H9 (cell line): Measurements from ENCODE around the gene CYBB. TPM values are rescaled to one million over a fixed set of nuclear protein-coding genes. Genes with fewer than 3 reads are reported as not detected.

Experiments used
- DNase-seq: peaks from one replicate; pipeline ENCODE4 v3.0.0-alpha.2; 2017
- H2AFZ ChIP-seq: one replicate; pipeline ENCODE4 v1.6.1; 2013; ENCODE audit warnings: mild to moderate bottlenecking, low read length, control low read depth, moderate library complexity
- H2AK5ac ChIP-seq: 2 replicates; pipeline ENCODE4 v1.6.1; 2013; ENCODE audit warnings: low read length, control low read depth, mixed read lengths; ENCODE audit not compliant: insufficient read length
- H2BK120ac ChIP-seq: one replicate; pipeline ENCODE4 v1.6.1; 2013; ENCODE audit warnings: low read depth, mild to moderate bottlenecking, low read length, control low read depth, inconsistent platforms; ENCODE audit not compliant: poor library complexity, severe bottlenecking
- H2BK12ac ChIP-seq: 2 replicates; pipeline ENCODE4 v1.6.1; 2013; ENCODE audit warnings: low read length, control low read depth, mixed read lengths, low read depth; ENCODE audit not compliant: insufficient read length
- H2BK15ac ChIP-seq: 2 replicates; pipeline ENCODE4 v1.6.1; 2013; ENCODE audit warnings: low read depth, low read length, control low read depth
- H2BK20ac ChIP-seq: one replicate; pipeline ENCODE4 v1.6.1; 2013; ENCODE audit warnings: low read depth, mild to moderate bottlenecking, low read length, control low read depth, inconsistent platforms; ENCODE audit not compliant: poor library complexity, severe bottlenecking
- H2BK5ac ChIP-seq: 2 replicates; pipeline ENCODE4 v1.6.1; 2013; ENCODE audit warnings: low read length, control low read depth, mixed read lengths; ENCODE audit not compliant: insufficient read length
- H3K14ac ChIP-seq: 2 replicates; pipeline ENCODE4 v1.6.1; 2013; ENCODE audit warnings: low read length, control low read depth; ENCODE audit not compliant: insufficient read depth
- H3K18ac ChIP-seq: 2 replicates; pipeline ENCODE4 v1.6.1; 2013; ENCODE audit warnings: low read depth, mild to moderate bottlenecking, mixed read lengths, low read length, control low read depth; ENCODE audit not compliant: insufficient read length
- H3K23ac ChIP-seq: 2 replicates; pipeline ENCODE4 v1.6.1; 2013; ENCODE audit warnings: low read length, control low read depth, mixed read lengths, low read depth; ENCODE audit not compliant: insufficient read length
- H3K23me2 ChIP-seq: 2 replicates; pipeline ENCODE4 v1.6.1; 2013; ENCODE audit warnings: low read depth, mild to moderate bottlenecking, mixed read lengths, low read length, control low read depth; ENCODE audit not compliant: insufficient read length, poor library complexity, severe bottlenecking
- H3K27ac ChIP-seq: 2 replicates; pipeline ENCODE4 v1.5.1; 2013; ENCODE audit warnings: low read length, control low read depth, mixed read lengths, low read depth; ENCODE audit not compliant: insufficient read length
- H3K27me3 ChIP-seq: 2 replicates; pipeline ENCODE4 v1.6.1; 2013; ENCODE audit warnings: low read length, control low read depth, inconsistent platforms; ENCODE audit not compliant: insufficient read depth
- H3K4ac ChIP-seq: 2 replicates; pipeline ENCODE4 v1.6.1; 2013; ENCODE audit warnings: low read depth, mild to moderate bottlenecking, control low read depth, inconsistent platforms, low read length, moderate library complexity
- H3K4me1 ChIP-seq: 2 replicates; pipeline ENCODE4 v1.6.1; 2013; ENCODE audit warnings: low read length, control low read depth, inconsistent platforms; ENCODE audit not compliant: insufficient read depth
- H3K4me2 ChIP-seq: 2 replicates; pipeline ENCODE4 v1.6.1; 2013; ENCODE audit warnings: low read length, control low read depth, mixed read lengths; ENCODE audit not compliant: insufficient read length, insufficient read depth
- H3K56ac ChIP-seq: 2 replicates; pipeline ENCODE4 v1.6.1; 2013; ENCODE audit warnings: low read depth, mild to moderate bottlenecking, mixed read lengths, low read length, control low read depth; ENCODE audit not compliant: insufficient read length
- H3K79me1 ChIP-seq: 2 replicates; pipeline ENCODE4 v1.6.1; 2013; ENCODE audit warnings: low read depth, mild to moderate bottlenecking, moderate library complexity, low read length, control low read depth, inconsistent platforms; ENCODE audit not compliant: insufficient read depth, poor library complexity, severe bottlenecking
- H3K79me2 ChIP-seq: 2 replicates; pipeline ENCODE4 v1.6.1; 2013; ENCODE audit warnings: low read length, control low read depth, inconsistent platforms; ENCODE audit not compliant: insufficient read depth
- H3K9ac ChIP-seq: 2 replicates; pipeline ENCODE4 v1.6.1; 2013; ENCODE audit warnings: low read length, control low read depth, mixed read lengths; ENCODE audit not compliant: insufficient read length; ENCODE audit errors: extremely low read depth
- H3K9me3 ChIP-seq: one replicate; pipeline ENCODE4 v1.6.1; 2013; ENCODE audit warnings: low read depth, low read length, inconsistent platforms; ENCODE audit not compliant: control insufficient read depth
- H3T11ph ChIP-seq: one replicate; pipeline ENCODE4 v1.6.1; 2013; ENCODE audit warnings: mild to moderate bottlenecking, low read length, control low read depth, inconsistent platforms
- H4K20me1 ChIP-seq: one replicate; pipeline ENCODE4 v1.6.1; 2013; ENCODE audit not compliant: control insufficient read depth, insufficient read length, insufficient read depth
- H4K5ac ChIP-seq: 2 replicates; pipeline ENCODE4 v1.6.1; 2013; ENCODE audit warnings: low read depth, mild to moderate bottlenecking, mixed read lengths, low read length, control low read depth; ENCODE audit not compliant: insufficient read length
- H4K8ac ChIP-seq: replicated peaks from 2 replicates; pipeline ENCODE4 v1.6.1; 2013; ENCODE audit warnings: low read length, control low read depth, mixed read lengths, low read depth; ENCODE audit not compliant: insufficient read length
- H4K91ac ChIP-seq: 2 replicates; pipeline ENCODE4 v1.6.1; 2013; ENCODE audit warnings: low read depth, mild to moderate bottlenecking, moderate library complexity, mixed read lengths, low read length, control low read depth; ENCODE audit not compliant: insufficient read length
- H3K27ac Mint-ChIP-seq, 3 experiments: 2 replicates in 2 of 3; 3 replicates in 1 of 3; pipeline ENCODE4 v1.8.0; 2020 to 2021; ENCODE audit warnings: mixed read lengths in 3 of 3, mild to moderate bottlenecking in 1 of 3, moderate library complexity in 1 of 3
- H3K27me3 Mint-ChIP-seq: 2 replicates; pipeline ENCODE4 v1.8.0; 2021; ENCODE audit warnings: low read depth, mild to moderate bottlenecking, moderate library complexity, mixed read lengths
- H3K36me3 Mint-ChIP-seq, 3 experiments: 2 replicates in 2 of 3; 3 replicates in 1 of 3; pipeline ENCODE4 v1.8.0; 2020 to 2021; ENCODE audit warnings: low read depth in 3 of 3, mixed read lengths in 3 of 3; ENCODE audit not compliant: insufficient read depth in 1 of 3
- H3K4me1 Mint-ChIP-seq, 2 experiments: 2 replicates each; pipeline ENCODE4 v1.8.0; 2020; ENCODE audit warnings: mixed read lengths in 2 of 2
- H3K4me3 Mint-ChIP-seq, 2 experiments: 2 replicates in 1 of 2; 3 replicates in 1 of 2; pipeline ENCODE4 v1.8.0; 2020 to 2021; ENCODE audit warnings: mild to moderate bottlenecking in 2 of 2, mixed read lengths in 2 of 2, moderate library complexity in 1 of 2
- H3K9me3 Mint-ChIP-seq, 2 experiments: 2 replicates in 1 of 2; 3 replicates in 1 of 2; pipeline ENCODE4 v1.8.0; 2020; ENCODE audit warnings: mild to moderate bottlenecking in 2 of 2, mixed read lengths in 2 of 2, moderate library complexity in 1 of 2
- WGBS: extraction: QIAGEN DNeasy Blood & Tissue Kit; methylation state at CpG from one replicate; pipeline ENCODE4 v1.1.7; 2013; ENCODE audit warnings: missing lambda C conversion rate, low lambda C conversion rate, mixed read lengths; ENCODE audit not compliant: insufficient read length; ENCODE audit errors: extremely low coverage; 5-methylcytosine and 5-hydroxymethylcytosine counted together
- total RNA-seq: library from RNA; stranded (reverse); gene quantifications from 2 replicates; pipeline ENCODE4 v1.2.1, GENCODE V29; 2021
- TF ChIP-seq, protein P1 (sequence below): fragments of 200-600 bp; sonication (generic); conservative IDR thresholded peaks from 3 replicates; pipeline ENCODE4 v1.8.0; 2021; ENCODE audit warnings: antibody characterized with exemption, mild to moderate bottlenecking

Gene CYBB
- total RNA-seq, 1 experiment from 2014 or later: 0.07 TPM

DNA sequence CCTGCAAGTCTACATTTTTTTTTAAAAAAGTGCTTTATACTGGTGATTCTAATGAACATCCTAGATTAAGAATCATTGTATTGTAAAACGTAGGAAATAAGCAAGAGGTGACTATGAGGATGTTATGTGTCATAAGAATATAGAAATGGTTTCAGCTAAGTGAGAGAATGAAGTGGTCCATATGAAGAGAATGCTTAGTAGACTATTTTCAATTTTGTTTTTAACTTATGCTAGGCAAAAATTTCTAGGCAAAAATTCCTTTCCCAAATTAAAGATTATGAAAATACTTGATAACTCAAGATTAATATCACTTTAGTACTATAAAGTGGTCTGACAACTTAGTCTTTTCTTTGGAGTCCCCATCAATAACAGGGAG lies 66.7 kb downstream of the CYBB start:
- Histone ChIP-seq H4K8ac (no peak overlapping the region), H3K27me3 (no peaks in the 10 kb centered on the region), H3K79me2 (no peaks in the 10 kb centered on the region), H3T11ph (no peak overlapping the region), H3K23me2 (no peaks in the 10 kb centered on the region), H3K14ac (no peak overlapping the region), H3K4ac (no peak overlapping the region), H2BK120ac (no peak overlapping the region), H3K9ac (no peak overlapping the region), H2BK12ac (no peak overlapping the region), H2BK5ac (no peak overlapping the region), H3K4me2 (peak overlapping the region; percentile 3), H3K27ac (no peak overlapping the region), H2BK15ac (no peak overlapping the region), H4K5ac (no peak overlapping the region), H4K20me1 (no peaks in the 10 kb centered on the region), H3K4me1 (no peaks in the 10 kb centered on the region), H3K23ac (no peak overlapping the region), H3K9me3 (no peaks in the 10 kb centered on the region), H3K18ac (no peak overlapping the region), H2AFZ (no peak overlapping the region), H4K91ac (no peak overlapping the region), H2BK20ac (no peak overlapping the region), H2AK5ac (no peak overlapping the region), H3K79me1 (no peaks in the 10 kb centered on the region), H3K56ac (no peak overlapping the region)
- H3K9me3 Mint-ChIP-seq: peaks cover 56 to 62% of the 10 kb centered on the region in 2 experiments
- TF ChIP-seq, protein P1, sequence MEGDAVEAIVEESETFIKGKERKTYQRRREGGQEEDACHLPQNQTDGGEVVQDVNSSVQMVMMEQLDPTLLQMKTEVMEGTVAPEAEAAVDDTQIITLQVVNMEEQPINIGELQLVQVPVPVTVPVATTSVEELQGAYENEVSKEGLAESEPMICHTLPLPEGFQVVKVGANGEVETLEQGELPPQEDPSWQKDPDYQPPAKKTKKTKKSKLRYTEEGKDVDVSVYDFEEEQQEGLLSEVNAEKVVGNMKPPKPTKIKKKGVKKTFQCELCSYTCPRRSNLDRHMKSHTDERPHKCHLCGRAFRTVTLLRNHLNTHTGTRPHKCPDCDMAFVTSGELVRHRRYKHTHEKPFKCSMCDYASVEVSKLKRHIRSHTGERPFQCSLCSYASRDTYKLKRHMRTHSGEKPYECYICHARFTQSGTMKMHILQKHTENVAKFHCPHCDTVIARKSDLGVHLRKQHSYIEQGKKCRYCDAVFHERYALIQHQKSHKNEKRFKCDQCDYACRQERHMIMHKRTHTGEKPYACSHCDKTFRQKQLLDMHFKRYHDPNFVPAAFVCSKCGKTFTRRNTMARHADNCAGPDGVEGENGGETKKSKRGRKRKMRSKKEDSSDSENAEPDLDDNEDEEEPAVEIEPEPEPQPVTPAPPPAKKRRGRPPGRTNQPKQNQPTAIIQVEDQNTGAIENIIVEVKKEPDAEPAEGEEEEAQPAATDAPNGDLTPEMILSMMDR: no peak
- no peak for DNase-seq
- no peaks in the 10 kb centered on the region; the same call in 1 of the 2 replicates for H3K27me3 Mint-ChIP-seq
- H3K36me3 Mint-ChIP-seq: peaks cover 0 to 4% (median 4%) of the 10 kb centered on the region in 3 experiments; a peak in 4 of 7 replicates
- WGBS: no CpG with 5 or more reads among the region's 1 CpG
- H3K4me1 Mint-ChIP-seq: no peaks in the 10 kb centered on the region; a peak in 1 of 4 replicates
- no peak overlapping the region for H3K27ac Mint-ChIP-seq
- peak overlapping the region; percentile 56 to 70 for H3K4me3 Mint-ChIP-seq
